Erythroblast (primary cell): Measurements from ENCODE around the gene CEPT1.

ENCODE experiments used
- GATA1 ChIP-seq: IDR thresholded peaks from 2 replicates; pipeline ENCODE4 v1.6.1; 2011; ENCODE audit warnings: low read depth, mild to moderate bottlenecking, control low read depth, low read length, moderate library complexity
- POLR2A ChIP-seq: IDR thresholded peaks from 2 replicates; pipeline ENCODE4 v1.6.1; 2011; ENCODE audit warnings: mild to moderate bottlenecking, low read length

GRCh38 chr1:111204983-111205713, 65.1 kb downstream of the CEPT1 start:
- TF ChIP-seq POLR2A (no peak), GATA1 (no peak)
